ENCODE data around the gene MBD3L4.

- TF ChIP-seq EZH2 (IDR thresholded peaks at IDR 0.05; ENCODE audit: low read length, unreplicated experiment) (no peak), CTCF (conservative IDR thresholded peaks at IDR 0.05; ENCODE audit: low read depth, low read length) (no peak), EZH2phosphoT487 (IDR thresholded peaks at IDR 0.05; ENCODE audit: borderline replicate concordance, low read length) (no peak)
Observed at GRCh38 chr19:7069042-7069903, 29.3 kb upstream of the MBD3L4 start, which contains the start of gene ZNF557.

Measured in PC-3 (cell line).